Smooth muscle cell (in vitro differentiated cells): Measurements from ENCODE around the gene SECISBP2. TPM values are rescaled to one million over a fixed set of nuclear protein-coding genes. Genes with fewer than 3 reads are reported as not detected.

Experiments
- DNase-seq: peaks from one replicate; lab custom pipeline; 2025; ENCODE audit not compliant: unreplicated experiment; lab: John Stamatoyannopoulos, UW
- H2AFZ ChIP-seq: fragments of 200-600 bp; sonication (generic); 2 replicates; pipeline ENCODE4 v1.6.0; 2016; ENCODE audit warnings: antibody characterized with exemption, low read depth, mild to moderate bottlenecking
- H3F3A ChIP-seq: fragments of 200-600 bp; sonication (generic); 2 replicates; pipeline ENCODE4 v1.6.0; 2017; ENCODE audit warnings: antibody characterized with exemption, low read depth
- H3K27ac ChIP-seq: fragments of 200-600 bp; sonication (generic); 2 replicates; pipeline ENCODE4 v1.5.1; 2016; ENCODE audit warnings: low read depth, mild to moderate bottlenecking
- H3K27me3 ChIP-seq: fragments of 200-600 bp; sonication (generic); 2 replicates; pipeline ENCODE4 v1.6.1; 2016; ENCODE audit warnings: low read depth, mild to moderate bottlenecking
- H3K36me3 ChIP-seq: fragments of 200-600 bp; sonication (generic); 2 replicates; pipeline ENCODE4 v1.5.1; 2016; ENCODE audit warnings: low read depth
- H3K4me1 ChIP-seq: fragments of 200-600 bp; sonication (generic); 2 replicates; pipeline ENCODE4 v1.5.1; 2016; ENCODE audit warnings: low read depth
- H3K4me2 ChIP-seq: fragments of 200-600 bp; sonication (generic); 2 replicates; pipeline ENCODE4 v1.6.0; 2016; ENCODE audit warnings: mild to moderate bottlenecking
- H3K4me3 ChIP-seq: fragments of 200-600 bp; sonication (generic); 2 replicates; pipeline ENCODE4 v1.5.1; 2016; ENCODE audit warnings: mild to moderate bottlenecking
- H3K79me2 ChIP-seq: fragments of 200-600 bp; sonication (generic); 2 replicates; pipeline ENCODE4 v1.6.0; 2016; ENCODE audit warnings: low read depth, mild to moderate bottlenecking
- H3K9ac ChIP-seq: fragments of 200-600 bp; sonication (generic); 2 replicates; pipeline ENCODE4 v1.6.0; 2016; ENCODE audit warnings: low read depth
- H3K9me3 ChIP-seq: fragments of 200-600 bp; sonication (generic); replicated peaks from 2 replicates; pipeline ENCODE4 v1.5.1; 2016; ENCODE audit warnings: low read depth
- H4K20me1 ChIP-seq: fragments of 200-600 bp; sonication (generic); 2 replicates; pipeline ENCODE4 v1.6.0; 2016; ENCODE audit warnings: low read depth
- WGBS: methylation state at CpG from one replicate; pipeline ENCODE4 v1.1.7; 2016; ENCODE audit warnings: low lambda C conversion rate; 5-methylcytosine and 5-hydroxymethylcytosine counted together
- polyA plus RNA-seq: library from polyadenylated mRNA; unstranded; fragments of >200 nt; fragmentation: Nextera tagmentation; extraction: Ambion mirVana; gene quantifications from 2 replicates; pipeline ENCODE4 v1.2.1, GENCODE V29; 2016
- total RNA-seq: library from RNA; depleted of rRNA; stranded (reverse); fragments of >200 nt; gene quantifications from 2 replicates; pipeline ENCODE4 v1.2.3, GENCODE V29; 2014
- TF ChIP-seq, protein P1 (sequence below): fragments of 200-600 bp; sonication (generic); IDR thresholded peaks from 2 replicates; pipeline ENCODE4 v1.5.1; 2017; ENCODE audit warnings: borderline replicate concordance, mild to moderate bottlenecking, antibody characterized with exemption; ENCODE audit not compliant: insufficient read depth, poor library complexity, severe bottlenecking

Gene SECISBP2
- total and polyA plus RNA-seq, 2 experiments from 2014 or later = 12.2 to 25.1 TPM

GRCh38 chr9:89363921-89364665 lies 45.8 kb downstream of the SECISBP2 start:
- 92% methylated on average over 9 of the region's 9 CpGs for WGBS
- H3K9ac ChIP-seq = no peak overlapping the region
- H3F3A ChIP-seq = no peaks in the 10 kb centered on the region
- no peak overlapping the region for H3K4me2 ChIP-seq
- TF ChIP-seq, protein P1, sequence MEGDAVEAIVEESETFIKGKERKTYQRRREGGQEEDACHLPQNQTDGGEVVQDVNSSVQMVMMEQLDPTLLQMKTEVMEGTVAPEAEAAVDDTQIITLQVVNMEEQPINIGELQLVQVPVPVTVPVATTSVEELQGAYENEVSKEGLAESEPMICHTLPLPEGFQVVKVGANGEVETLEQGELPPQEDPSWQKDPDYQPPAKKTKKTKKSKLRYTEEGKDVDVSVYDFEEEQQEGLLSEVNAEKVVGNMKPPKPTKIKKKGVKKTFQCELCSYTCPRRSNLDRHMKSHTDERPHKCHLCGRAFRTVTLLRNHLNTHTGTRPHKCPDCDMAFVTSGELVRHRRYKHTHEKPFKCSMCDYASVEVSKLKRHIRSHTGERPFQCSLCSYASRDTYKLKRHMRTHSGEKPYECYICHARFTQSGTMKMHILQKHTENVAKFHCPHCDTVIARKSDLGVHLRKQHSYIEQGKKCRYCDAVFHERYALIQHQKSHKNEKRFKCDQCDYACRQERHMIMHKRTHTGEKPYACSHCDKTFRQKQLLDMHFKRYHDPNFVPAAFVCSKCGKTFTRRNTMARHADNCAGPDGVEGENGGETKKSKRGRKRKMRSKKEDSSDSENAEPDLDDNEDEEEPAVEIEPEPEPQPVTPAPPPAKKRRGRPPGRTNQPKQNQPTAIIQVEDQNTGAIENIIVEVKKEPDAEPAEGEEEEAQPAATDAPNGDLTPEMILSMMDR = no peak
- no peaks in the 10 kb centered on the region for H3K4me1 ChIP-seq
- no peak overlapping the region for H3K27ac ChIP-seq
- H3K4me3 ChIP-seq = no peak overlapping the region
- H3K36me3 ChIP-seq = no peaks in the 10 kb centered on the region
- no peak overlapping the region for H2AFZ ChIP-seq
- DNase-seq = no peak
- H3K9me3 ChIP-seq = no peaks in the 10 kb centered on the region
- H4K20me1 ChIP-seq = no peaks in the 10 kb centered on the region
- no peaks in the 10 kb centered on the region for H3K79me2 ChIP-seq
- no peaks in the 10 kb centered on the region for H3K27me3 ChIP-seq

DNA sequence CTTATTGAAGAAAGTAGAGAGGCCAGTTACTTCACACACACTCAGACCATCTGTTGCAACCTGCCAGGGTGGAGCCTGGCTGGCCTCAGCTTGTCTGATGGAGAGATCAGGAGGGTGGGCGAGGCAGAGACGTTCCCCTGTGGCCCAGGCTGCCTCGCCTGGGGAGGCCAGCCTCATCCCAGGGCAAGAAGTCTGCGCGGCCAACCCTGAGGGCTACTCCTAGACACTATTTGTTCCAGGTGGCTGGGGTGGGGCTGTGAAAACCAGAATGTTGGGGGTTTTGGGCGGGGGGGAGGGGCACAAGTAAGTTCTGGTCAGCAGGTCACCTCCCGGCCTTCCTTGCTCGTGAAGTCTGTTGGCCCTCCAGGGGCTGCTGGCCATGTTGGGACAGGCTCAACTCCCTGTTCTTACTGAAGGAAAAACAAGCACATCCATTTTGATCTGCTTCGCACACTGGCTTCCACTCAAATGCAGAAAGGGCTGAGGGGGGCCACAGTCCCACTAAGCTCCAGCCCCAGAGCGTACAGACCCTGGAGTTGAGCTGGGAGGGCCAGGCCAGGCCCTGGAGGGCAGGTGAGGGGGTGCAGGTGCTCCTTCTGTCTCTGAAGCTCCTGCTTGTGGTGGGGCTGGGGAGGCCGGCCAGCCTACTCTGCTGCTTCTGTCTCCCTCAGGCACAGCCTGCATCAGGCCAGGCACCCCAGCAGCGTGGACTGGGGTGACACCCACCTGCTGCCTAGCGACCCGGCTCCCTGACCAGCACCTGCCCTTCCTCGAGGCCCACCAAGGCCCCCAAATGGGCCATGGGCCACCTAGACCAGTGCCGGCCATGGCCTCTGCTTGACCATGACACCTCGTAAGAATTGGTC lies 46.6 kb downstream of the SECISBP2 start:
- 88% methylated on average over 15 of the region's 17 CpGs for WGBS
- H3K4me2 ChIP-seq = no peak overlapping the region
- no peaks in the 10 kb centered on the region for H3F3A ChIP-seq
- H3K4me1 ChIP-seq = no peaks in the 10 kb centered on the region
- no peaks in the 10 kb centered on the region for H4K20me1 ChIP-seq
- no peaks in the 10 kb centered on the region for H3K27me3 ChIP-seq
- H3K36me3 ChIP-seq = no peaks in the 10 kb centered on the region
- H3K9me3 ChIP-seq = no peaks in the 10 kb centered on the region
- H3K79me2 ChIP-seq = no peaks in the 10 kb centered on the region
- no peak overlapping the region for H2AFZ ChIP-seq
- H3K27ac ChIP-seq = no peak overlapping the region
- TF ChIP-seq, protein P1 = no peak
- H3K4me3 ChIP-seq = no peak overlapping the region
- H3K9ac ChIP-seq = no peak overlapping the region
- DNase-seq = no peak

DNA sequence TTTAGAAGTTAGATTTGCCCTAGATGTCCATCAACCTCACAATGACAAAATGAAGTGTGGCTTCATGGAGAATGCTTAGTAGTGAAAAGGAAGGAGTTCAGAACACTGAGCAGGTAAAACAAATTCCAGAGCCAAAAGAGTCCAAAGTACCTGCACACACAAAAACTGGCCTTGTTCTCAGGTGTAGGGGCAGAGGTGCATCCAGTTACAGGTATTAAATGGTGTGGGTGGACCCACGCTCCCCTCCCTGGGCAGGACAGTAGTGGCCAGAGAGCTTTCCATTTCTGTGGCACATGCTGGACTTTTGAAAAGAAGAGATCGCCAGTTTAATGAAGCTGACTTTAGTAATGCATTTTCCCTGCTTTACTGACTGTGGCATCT lies 47.2 kb downstream of the SECISBP2 start:
- no peak overlapping the region for H3K9ac ChIP-seq
- no peak for DNase-seq
- WGBS = 100% methylated on average over 2 of the region's 2 CpGs

More for the DNA sequence above, 47.2 kb downstream of the SECISBP2 start:
- Histone ChIP-seq H3K4me1 (no peaks in the 10 kb centered on the region), H3K79me2 (no peaks in the 10 kb centered on the region), H3F3A (no peaks in the 10 kb centered on the region), H3K27ac (no peak overlapping the region), H3K4me2 (no peak overlapping the region), H4K20me1 (no peaks in the 10 kb centered on the region), H3K4me3 (no peak overlapping the region), H3K27me3 (no peaks in the 10 kb centered on the region), H2AFZ (no peak overlapping the region), H3K36me3 (no peaks in the 10 kb centered on the region), H3K9me3 (no peaks in the 10 kb centered on the region)
- TF ChIP-seq, protein P1 = no peak
